Right cardiac atrium (tissue), 5 donors: Measurements from ENCODE around the gene SAMD4B. TPM values are rescaled to one million over a fixed set of nuclear protein-coding genes. Genes with fewer than 3 reads are reported as not detected.
A peak's percentile ranks its signal among the peaks of the same experiment; 100 is the strongest.

Experiments used
- ATAC-seq, 2 donors: fragments of 200-7000 bp; cut with Tn5 transposase; one replicate each; pipeline versions ENCODE4 v1.8.0 to v1.9.1; 2020; ENCODE audit warnings: moderate library complexity in 2 of 2, mild to moderate bottlenecking in 1 of 2
- DNase-seq, 3 donors: peaks; one replicate each; pipeline ENCODE4 v3.0.0-alpha.2; 2020
- H3K27ac ChIP-seq: one replicate; pipeline ENCODE4 v1.5.1; 2013; ENCODE audit warnings: mild to moderate bottlenecking, low read length, control low read depth, moderate library complexity
- H3K27me3 ChIP-seq: one replicate; pipeline ENCODE4 v1.6.1; 2013; ENCODE audit not compliant: control insufficient read depth, insufficient read depth
- H3K4me1 ChIP-seq: one replicate; pipeline ENCODE4 v1.6.1; 2013; ENCODE audit warnings: low read length; ENCODE audit not compliant: control insufficient read depth, insufficient read depth
- H3K4me3 ChIP-seq: one replicate; pipeline ENCODE4 v1.5.1; 2013; ENCODE audit warnings: low read length, control low read depth
- H3K9me3 ChIP-seq: one replicate; pipeline ENCODE4 v1.6.1; 2013; ENCODE audit warnings: low read length; ENCODE audit not compliant: control insufficient read depth
- WGBS: extraction: QIAGEN DNeasy Blood & Tissue Kit; methylation state at CpG from one replicate; pipeline ENCODE4 v1.1.7; 2013; 5-methylcytosine and 5-hydroxymethylcytosine counted together
- intact Hi-C, 4 donors: fragments of 100-400 bp; cut with DNase I; formaldehyde crosslinking; loops; one replicate each; pipeline versions ENCODE4 v1.11.0 to v1.14.0; 2022 to 2023
- polyA plus RNA-seq: library from polyadenylated mRNA; stranded (reverse); fragments of 200-250 nt; gene quantifications from one replicate; pipeline ENCODE4 v1.2.3, GENCODE V29; 2013
- total RNA-seq, 4 donors: library from RNA; stranded (reverse); fragmentation: NEBNext Ultra II Directional; extraction: Animal tissue kit (Norgen Biotek cat#: 25700); gene quantifications; one replicate each; pipeline ENCODE4 v1.2.1, GENCODE V29; 2021
- donor health status: healthy with polysubstance abuse.
- donor health status: DM: no; HTN: yes; CAD: no.
- donor health status: DM: no; HTN: no; CAD: no.
- donor health status: DM: no; HTN: yes; CAD: no; lungs with severe emphysema.
- donor health status: DM: yes; HTN: yes; CAD: no.

The SAMD4B gene
- total and polyA plus RNA-seq, 5 donors = 43.2 to 85.3 (median 59.0) TPM

DNA sequence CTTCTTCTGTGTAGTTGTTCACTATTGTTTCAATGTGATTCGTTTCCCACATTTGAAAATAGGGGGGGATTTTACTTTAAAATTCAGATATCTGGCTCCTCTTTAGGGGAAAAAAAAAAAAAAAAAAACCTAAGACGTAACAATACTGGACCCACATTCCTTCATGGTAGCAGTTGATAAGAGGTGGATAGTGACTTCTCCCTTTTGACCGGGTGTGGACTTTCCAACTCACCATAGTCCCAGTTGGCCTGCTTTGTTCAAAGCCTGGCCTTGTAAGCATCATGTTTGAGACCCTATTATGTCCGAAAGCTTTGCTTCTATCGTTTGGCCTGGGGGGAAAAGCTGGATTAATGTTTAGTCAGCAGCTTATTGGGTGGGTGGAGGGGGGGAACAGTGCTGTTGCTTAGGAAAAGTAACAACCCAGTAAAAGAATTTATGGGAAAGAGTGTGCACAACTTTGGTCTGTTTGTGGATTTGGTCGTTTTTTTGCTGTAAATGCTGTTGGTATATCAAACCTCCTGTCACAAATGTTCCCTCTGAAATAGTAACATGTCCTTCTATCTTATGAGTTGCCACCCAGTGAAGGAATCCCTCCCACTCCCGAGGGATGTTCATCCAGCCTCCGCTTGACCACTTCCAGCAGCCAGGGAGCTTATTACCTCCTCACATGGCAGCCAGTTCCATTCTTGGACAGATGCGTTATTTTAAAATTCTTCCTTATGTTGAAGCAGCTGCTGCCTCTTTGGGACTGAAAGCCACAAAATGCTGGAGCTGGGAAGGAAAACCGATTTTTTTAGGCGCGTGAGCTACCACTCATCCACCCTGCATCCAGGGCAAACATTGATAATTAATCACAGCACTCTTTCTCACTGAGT lies 10.4 kb downstream of the SAMD4B start:
- Histone ChIP-seq H3K27me3 (no peaks in the 10 kb centered on the region), H3K4me1 (no peaks in the 10 kb centered on the region), H3K9me3 (no peaks in the 10 kb centered on the region), H3K27ac (no peak overlapping the region), H3K4me3 (no peak overlapping the region)
- intact Hi-C loops = no loop called here
- 71% methylated on average over 12 of the region's 12 CpGs for WGBS
- ATAC-seq = no peak
- DNase-seq = no peak

DNA sequence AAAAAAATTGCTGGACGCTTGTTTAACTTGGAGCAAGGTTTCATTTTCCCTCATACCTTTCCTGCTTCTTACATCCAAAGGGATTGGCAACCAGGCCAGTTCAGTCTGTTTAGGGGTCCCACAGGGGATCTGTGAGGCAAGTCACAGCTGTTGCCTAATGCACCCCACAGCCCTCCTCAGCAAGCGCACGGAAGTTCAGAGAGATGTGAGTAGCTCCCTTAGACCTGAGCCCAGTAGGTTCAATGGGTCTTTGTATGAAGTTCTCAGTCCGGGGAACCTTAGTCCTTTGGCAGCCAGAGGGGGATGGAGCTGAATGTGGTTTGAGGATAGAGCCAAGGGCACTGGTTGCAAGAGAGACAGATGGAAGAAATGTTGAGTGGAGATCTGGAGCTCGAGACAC lies 13.0 kb downstream of the SAMD4B start:
- no peaks in the 10 kb centered on the region for H3K9me3 ChIP-seq
- H3K27me3 ChIP-seq = no peaks in the 10 kb centered on the region
- H3K27ac ChIP-seq = no peak overlapping the region
- DNase-seq (no peak), ATAC-seq (no peak)
- 88% methylated on average over 5 of the region's 5 CpGs for WGBS
- H3K4me3 ChIP-seq = no peak overlapping the region
- intact Hi-C loops = no loop called here
- H3K4me1 ChIP-seq = no peaks in the 10 kb centered on the region

DNA sequence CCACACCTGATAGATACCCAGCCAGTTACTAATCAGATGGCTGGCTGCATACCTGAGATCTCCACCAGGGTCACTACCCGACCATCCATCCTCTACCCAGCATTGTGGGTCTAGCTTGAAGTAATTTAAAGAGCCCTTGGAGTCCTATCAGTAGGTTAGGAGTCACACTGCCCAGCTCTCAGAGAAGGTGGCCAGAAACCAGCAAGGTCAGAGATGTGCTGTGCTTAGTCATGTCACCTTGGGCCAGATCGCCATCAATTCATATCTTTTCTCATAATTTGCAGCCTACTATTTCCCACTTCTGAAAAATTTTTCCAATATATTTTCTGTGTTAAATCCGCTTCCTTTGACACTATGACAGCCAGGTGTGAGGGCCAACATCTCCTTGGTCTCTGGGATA lies 13.9 kb downstream of the SAMD4B start:
- H3K27ac ChIP-seq = no peak overlapping the region
- DNase-seq = no peak
- WGBS = 89% methylated on average over 3 of the region's 3 CpGs
- no peaks in the 10 kb centered on the region for H3K9me3 ChIP-seq
- no peak overlapping the region for H3K4me3 ChIP-seq
- H3K27me3 ChIP-seq = no peaks in the 10 kb centered on the region
- intact Hi-C loops = no loop called here
- no peak for ATAC-seq
- no peaks in the 10 kb centered on the region for H3K4me1 ChIP-seq

DNA sequence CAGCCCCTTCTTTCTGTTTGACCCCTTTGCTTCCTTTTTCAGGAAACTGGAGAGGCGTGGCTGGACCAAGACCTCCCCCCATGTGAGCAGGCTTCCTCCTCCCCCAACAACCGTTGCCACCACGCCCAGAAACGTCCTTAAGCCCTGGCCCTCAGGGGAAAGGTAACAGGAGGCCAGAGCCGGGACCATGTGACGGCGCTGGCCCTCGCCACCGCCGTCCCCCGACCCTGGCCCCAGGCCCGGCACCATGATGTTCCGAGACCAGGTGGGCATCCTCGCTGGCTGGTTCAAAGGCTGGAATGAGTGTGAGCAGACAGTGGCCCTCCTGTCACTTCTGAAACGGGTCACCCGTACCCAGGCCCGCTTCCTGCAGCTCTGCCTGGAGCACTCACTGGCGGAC lies 14.4 kb downstream of the SAMD4B start:
- H3K27ac ChIP-seq = no peak overlapping the region
- ATAC-seq (peak in 1 of 2 donors; percentile 10), DNase-seq (no peak)
- WGBS = 87% methylated on average over 18 of the region's 18 CpGs
- no peaks in the 10 kb centered on the region for H3K9me3 ChIP-seq
- H3K4me3 ChIP-seq = no peak overlapping the region
- no peaks in the 10 kb centered on the region for H3K27me3 ChIP-seq
- no peaks in the 10 kb centered on the region for H3K4me1 ChIP-seq
- intact Hi-C loops = no loop called here

DNA sequence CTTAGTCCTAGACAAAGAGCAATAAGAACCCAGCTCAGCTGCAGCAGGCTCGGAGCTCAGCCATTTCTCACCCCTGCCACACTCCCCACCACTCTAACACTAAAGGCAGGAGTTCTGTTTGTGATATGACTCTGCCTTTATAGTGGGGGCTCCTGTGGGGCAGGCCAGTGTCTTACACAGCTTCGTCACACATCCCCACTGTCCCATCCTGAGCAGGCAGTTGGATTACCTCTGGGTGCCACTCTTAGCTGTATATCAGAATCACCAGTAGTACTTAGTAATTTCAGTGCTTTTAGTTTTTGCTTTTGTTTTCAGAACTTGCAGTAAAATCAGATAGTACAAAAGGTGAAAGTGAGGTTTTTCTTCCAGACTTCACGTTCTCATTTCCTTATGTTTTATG lies 16.8 kb downstream of the SAMD4B start:
- Histone ChIP-seq H3K4me1 (no peaks in the 10 kb centered on the region), H3K27me3 (no peaks in the 10 kb centered on the region), H3K27ac (no peak overlapping the region), H3K9me3 (no peaks in the 10 kb centered on the region), H3K4me3 (no peak overlapping the region)
- no peak for DNase-seq
- no peak for ATAC-seq
- WGBS = 93% methylated on average over 3 of the region's 3 CpGs
- intact Hi-C loops = no loop called here

DNA sequence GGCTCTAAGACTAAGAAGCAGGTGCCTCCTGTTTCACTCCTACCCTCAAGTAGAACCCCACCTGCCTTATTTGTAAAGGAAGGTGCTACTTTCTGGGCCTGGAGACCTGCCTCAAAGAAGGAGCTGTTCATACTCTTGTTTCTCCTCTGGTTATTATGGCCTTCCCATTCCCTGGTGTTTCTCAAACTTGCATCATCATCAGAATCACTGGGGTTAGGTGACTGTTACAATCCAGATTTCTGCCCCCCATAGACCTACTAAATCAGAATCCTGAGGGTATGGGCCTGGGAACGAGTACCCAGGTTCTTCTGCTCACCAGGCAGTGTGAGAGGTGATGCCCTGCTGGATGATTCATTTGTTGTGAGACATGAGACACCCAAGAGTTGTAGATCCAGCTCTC lies 18.4 kb downstream of the SAMD4B start:
- no peak for ATAC-seq
- DNase-seq = no peak
- H3K4me1 ChIP-seq = no peaks in the 10 kb centered on the region
- no peaks in the 10 kb centered on the region for H3K9me3 ChIP-seq
- 87% methylated on average over 1 of the region's 1 CpG for WGBS
- H3K27ac ChIP-seq = no peak overlapping the region
- H3K4me3 ChIP-seq = no peak overlapping the region
- H3K27me3 ChIP-seq = no peaks in the 10 kb centered on the region
- intact Hi-C loops = no loop called here

DNA sequence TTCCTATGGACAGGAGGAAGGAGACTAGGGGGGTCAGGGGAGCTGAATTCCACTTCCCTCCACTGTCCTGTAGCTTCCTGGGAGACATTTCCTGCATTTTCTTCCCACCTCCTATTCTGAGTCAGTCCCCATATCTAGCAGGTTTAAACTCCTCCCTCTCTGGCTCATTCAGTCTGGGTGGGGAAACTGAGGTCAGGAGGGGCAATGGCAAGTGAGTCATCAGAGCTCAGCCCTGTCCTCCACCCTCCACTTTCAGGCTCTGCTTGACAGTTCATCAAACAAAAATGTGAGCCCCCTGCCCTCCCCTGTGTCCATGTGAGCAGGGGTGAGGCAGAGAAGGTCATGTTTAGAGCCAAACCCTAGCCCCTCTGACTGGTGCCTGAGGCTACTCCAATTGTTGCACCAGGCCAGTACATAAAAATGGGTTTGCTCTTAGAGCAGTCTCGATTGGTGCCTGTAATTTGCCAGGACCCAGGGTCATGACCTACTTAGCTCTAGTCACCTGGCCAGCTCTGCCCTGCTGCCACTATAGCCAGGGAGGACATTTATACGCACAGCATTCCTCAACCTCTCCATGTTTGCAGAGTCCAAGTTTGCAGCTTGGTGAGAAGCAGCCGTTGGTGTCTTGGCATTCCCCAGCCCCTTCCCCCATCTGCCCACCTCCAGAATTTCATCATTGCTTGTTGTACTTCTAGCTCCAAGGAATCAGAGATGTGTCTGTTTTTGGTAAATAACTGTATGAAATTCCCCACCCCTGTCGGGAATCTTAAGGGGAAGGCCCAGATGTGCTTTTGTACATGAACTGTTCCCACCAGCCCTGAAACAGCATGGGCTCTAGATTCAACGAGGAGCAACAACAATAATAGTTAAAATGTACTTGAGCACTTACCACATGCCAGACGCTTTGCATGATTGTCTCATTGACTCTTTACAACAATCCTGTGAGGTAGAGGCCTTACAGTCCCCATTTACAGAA lies 20.7 kb downstream of the SAMD4B start:
- peak in 1 of 3 donors; percentile 32 for DNase-seq
- Histone ChIP-seq H3K4me1 (no peaks in the 10 kb centered on the region), H3K9me3 (no peaks in the 10 kb centered on the region), H3K4me3 (no peak overlapping the region), H3K27me3 (no peaks in the 10 kb centered on the region), H3K27ac (peak overlapping the region; percentile 79)
- intact Hi-C loops = no loop called here
- peak; percentile 60 to 73 for ATAC-seq
- 56% methylated on average over 6 of the region's 6 CpGs for WGBS

DNA sequence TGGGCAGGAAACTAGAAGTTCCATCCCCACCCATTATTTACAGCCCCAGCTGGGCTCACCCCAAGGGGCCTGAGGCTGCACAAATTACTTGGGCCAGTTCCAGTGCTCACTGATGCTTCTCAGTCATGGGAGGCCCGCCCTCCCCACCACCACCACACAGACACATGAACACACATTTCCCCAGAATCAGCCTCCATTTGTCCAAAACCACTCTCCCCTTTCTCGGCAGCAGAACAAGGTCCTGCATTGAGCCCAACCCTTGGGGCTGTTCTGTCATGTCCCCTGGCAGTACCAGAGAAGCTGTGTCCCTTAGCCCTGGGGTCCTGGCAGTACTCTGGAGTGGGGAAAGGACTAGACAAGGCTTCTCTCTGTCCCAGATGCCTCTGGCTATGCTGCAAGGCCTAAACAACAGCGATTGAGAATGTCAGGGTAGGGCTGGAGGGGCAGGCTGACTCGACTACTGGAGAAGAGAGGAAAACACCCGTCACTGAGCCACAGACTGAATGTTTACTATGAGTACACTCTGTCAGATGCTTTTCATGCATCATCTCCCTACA lies 21.8 kb downstream of the SAMD4B start:
- Histone ChIP-seq H3K27ac (peak overlapping the region; percentile 79), H3K4me3 (no peak overlapping the region), H3K27me3 (no peaks in the 10 kb centered on the region), H3K9me3 (no peaks in the 10 kb centered on the region), H3K4me1 (no peaks in the 10 kb centered on the region)
- intact Hi-C loops = no loop called here
- DNase-seq (peak; percentile 48 to 83 (median 77)), ATAC-seq (peak; percentile 68 to 79)
- WGBS = 72% methylated on average over 5 of the region's 5 CpGs

DNA sequence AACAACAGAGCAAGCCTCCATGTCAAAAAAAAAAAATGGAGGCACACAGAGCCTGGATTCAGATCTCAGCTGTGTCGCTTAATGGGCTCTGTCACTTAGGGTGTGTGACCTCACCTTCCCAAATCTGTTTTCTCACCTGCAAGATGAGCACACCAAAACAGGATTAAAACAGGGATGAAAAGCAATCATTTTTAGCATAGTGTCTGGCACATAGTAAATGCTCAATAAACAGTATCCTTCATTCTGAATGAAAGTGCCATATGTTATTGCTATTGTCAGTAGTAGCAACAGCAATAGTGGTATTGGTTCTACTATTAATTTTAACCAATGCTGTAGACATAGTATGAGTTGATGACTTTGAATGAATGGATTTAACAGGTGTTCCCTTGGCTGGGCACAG lies 23.3 kb downstream of the SAMD4B start:
- 96% methylated on average over 1 of the region's 1 CpG for WGBS
- Histone ChIP-seq H3K4me3 (no peak overlapping the region), H3K4me1 (no peaks in the 10 kb centered on the region), H3K9me3 (no peaks in the 10 kb centered on the region), H3K27ac (no peak overlapping the region), H3K27me3 (no peaks in the 10 kb centered on the region)
- DNase-seq (no peak), ATAC-seq (no peak)
- intact Hi-C loops = no loop called here

DNA sequence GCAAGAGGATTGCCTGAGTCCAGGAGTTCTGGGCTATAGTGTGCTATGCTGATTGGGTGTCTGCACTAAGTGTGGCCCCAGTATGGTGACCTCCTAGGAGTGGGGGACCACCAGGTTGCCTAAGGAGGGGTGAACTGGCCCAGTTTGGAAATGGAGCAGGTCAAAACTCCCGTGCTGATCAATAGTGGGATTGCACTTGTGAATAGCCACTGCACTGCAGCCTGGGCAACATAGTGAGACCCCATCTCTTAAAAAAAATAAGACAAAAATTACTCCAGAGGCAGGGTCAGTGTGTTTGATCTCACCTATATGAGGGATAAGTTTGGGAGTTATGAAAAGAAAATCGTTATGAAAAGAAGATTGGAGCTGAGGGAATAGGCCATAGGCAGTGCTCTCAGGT lies 27.0 kb downstream of the SAMD4B start:
- DNase-seq (no peak), ATAC-seq (no peak)
- 85% methylated on average over 2 of the region's 2 CpGs for WGBS
- Histone ChIP-seq H3K9me3 (no peaks in the 10 kb centered on the region), H3K27ac (no peak overlapping the region), H3K4me1 (peaks cover 11% of the 10 kb centered on the region), H3K27me3 (no peaks in the 10 kb centered on the region), H3K4me3 (no peak overlapping the region)
- intact Hi-C loops = no loop called here

DNA sequence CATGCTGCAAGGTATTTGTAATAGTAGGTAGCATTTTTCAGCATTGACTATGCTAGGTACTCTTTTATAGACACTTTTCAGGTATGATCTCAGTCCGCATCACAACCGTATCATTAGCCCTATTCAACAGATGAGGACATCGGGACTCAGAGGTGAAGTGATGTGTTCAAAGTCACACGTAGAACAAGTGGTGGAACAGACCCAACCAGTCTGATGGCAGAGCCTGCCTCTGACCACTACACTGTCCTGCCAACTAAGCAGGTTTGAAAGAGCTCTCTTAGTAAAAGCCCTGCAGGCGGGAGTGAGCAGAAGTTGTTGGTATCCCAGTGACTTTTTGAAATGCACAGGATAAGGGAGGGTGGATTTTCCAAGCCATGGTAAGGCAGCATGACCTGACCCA lies 28.5 kb downstream of the SAMD4B start:
- H3K27ac ChIP-seq = no peak overlapping the region
- intact Hi-C loops = no loop called here
- ATAC-seq (no peak), DNase-seq (no peak)
- no peaks in the 10 kb centered on the region for H3K9me3 ChIP-seq
- H3K4me3 ChIP-seq = no peak overlapping the region
- peaks cover 11% of the 10 kb centered on the region for H3K4me1 ChIP-seq
- no peaks in the 10 kb centered on the region for H3K27me3 ChIP-seq
- 93% methylated on average over 5 of the region's 5 CpGs for WGBS
